ENCODE measurements around the gene MMP25. TPM values are rescaled to one million over a fixed set of nuclear protein-coding genes. Genes with fewer than 3 reads are reported as not detected.

MMP25 gene
- polyA plus RNA-seq, 3 donors = 0.71 to 26.6 (median 2.6) TPM

DNA sequence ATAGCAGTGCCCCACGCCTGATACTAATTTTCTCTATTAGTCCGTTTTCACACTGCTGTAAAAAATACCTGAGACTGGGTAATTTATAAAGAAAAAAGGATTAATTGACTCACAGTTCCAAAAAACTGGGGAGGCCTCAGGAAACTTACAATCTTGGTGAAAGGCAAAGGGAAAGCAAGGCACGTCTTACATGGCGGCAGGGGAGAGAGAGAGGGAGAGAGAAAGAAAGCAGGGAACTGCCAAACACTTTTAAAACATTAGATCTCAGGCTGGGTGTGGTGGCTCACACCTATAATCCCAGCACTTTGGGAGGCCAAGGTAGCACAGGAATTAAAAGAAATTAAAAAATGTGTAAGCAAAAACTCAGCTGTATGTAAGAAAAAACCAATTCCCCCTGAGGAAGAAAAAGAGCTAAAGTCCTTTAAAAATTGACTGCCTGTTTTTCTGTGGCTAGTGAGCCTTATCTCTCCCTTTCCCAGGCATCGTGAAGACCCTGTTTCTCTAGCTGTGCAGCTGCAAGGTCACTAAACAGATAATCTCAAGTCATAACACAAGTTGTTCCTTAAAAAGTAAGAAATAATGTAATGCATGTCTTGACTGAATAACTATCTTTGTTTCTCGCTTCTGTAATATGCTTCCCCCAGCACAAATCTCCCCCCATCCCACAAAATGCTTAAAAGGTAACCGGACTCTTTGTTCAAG, 38.8 kb downstream of the MMP25 start:
- peak overlapping the region in 1 of 7 donors; percentile 64 for H3K27ac Mint-ChIP-seq
- intact Hi-C loops (cut with micrococcal nuclease) = no loop called here

DNA sequence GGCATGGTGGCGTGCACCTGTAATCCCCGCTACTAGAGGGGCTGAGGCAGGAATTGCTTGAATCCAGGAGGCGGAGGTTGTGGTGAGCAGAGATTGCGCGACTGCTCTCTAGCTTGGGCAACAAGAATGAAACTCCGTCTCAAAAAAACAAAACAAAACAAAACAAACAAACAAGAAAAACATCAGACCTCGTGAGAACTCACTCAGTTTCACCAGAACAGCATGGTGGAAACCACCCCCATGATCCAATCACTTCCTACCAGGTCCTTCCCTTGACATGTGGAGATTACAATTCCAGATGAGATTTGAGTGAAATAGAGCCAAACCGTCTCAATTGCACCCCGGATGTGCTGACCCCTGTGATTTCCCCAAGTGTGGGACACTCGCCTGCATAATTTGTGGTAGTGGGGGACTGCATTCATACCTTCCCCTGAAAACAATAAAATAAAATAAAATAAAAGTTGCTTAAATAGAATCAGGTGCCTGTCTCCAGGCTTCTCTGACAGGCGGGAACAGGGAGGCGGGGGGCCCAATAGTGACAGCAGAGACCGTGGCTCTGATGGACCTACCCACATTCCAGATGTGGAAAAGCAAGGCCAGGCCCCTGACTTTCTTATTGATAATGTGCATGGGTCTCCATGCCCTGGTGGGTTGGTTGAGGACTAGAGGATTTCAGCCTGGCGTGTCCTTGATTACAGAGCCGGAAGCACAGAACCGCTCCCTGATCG, 39.7 kb downstream of the MMP25 start:
- H3K9ac ChIP-seq (ENCODE audit: insufficient read depth, low read length, poor library complexity, severe bottlenecking) = peak overlapping the region; percentile 58
- intact Hi-C loops (cut with micrococcal nuclease) = no loop called here
- Mint-ChIP-seq H3K4me1 (peaks cover 44% of the 10 kb centered on the region), H3K27me3 (ENCODE audit: low read depth in 3 of 3) (peaks cover 0 to 2% (median 0%) of the 10 kb centered on the region in 3 donors), H3K4me3 (peak overlapping the region; percentile 85 to 90), H3K27ac (peak overlapping the region in 1 of 7 donors; percentile 70), H3K36me3 (peaks cover 3 to 30% of the 10 kb centered on the region in 2 donors), H3K9me3 (no peaks in the 10 kb centered on the region)
- peak overlapping the region; percentile 94 for H2AFZ ChIP-seq (ENCODE audit: insufficient read depth, low read depth, low read length, poor library complexity, severe bottlenecking)
- peak overlapping the region; percentile 92 for H3K4me2 ChIP-seq (replicated peaks; ENCODE audit: extremely low read depth, low read length, poor library complexity, severe bottlenecking)
- no peaks in the 10 kb centered on the region for H3K27me3 ChIP-seq (ENCODE audit: control insufficient read depth in 2 of 2, insufficient read depth in 2 of 2, low read length in 2 of 2)
- peak overlapping the region; percentile 19 to 72 for H3K27ac ChIP-seq (ENCODE audit: low read depth in 1 of 2, low read length in 2 of 2)
- WGBS (ENCODE audit: insufficient coverage) = 95% methylated on average over 6 of the region's 17 CpGs
- DNase-seq = peak in 1 of 3 donors; percentile 2
- H3K4me3 ChIP-seq (replicated peaks in 1 of 3; ENCODE audit: low read depth in 2 of 3, low read length in 3 of 3) = peak overlapping the region; percentile 45 to 80 (median 68)
- TF ChIP-seq, protein P1, sequence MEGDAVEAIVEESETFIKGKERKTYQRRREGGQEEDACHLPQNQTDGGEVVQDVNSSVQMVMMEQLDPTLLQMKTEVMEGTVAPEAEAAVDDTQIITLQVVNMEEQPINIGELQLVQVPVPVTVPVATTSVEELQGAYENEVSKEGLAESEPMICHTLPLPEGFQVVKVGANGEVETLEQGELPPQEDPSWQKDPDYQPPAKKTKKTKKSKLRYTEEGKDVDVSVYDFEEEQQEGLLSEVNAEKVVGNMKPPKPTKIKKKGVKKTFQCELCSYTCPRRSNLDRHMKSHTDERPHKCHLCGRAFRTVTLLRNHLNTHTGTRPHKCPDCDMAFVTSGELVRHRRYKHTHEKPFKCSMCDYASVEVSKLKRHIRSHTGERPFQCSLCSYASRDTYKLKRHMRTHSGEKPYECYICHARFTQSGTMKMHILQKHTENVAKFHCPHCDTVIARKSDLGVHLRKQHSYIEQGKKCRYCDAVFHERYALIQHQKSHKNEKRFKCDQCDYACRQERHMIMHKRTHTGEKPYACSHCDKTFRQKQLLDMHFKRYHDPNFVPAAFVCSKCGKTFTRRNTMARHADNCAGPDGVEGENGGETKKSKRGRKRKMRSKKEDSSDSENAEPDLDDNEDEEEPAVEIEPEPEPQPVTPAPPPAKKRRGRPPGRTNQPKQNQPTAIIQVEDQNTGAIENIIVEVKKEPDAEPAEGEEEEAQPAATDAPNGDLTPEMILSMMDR (IDR thresholded peaks at IDR 0.05) = no peak
- peaks cover 2 to 3% of the 10 kb centered on the region in 2 donors for H3K36me3 ChIP-seq (replicated peaks in 1 of 2; ENCODE audit: control insufficient read depth in 1 of 2, insufficient read depth in 2 of 2, low read length in 2 of 2)
- H3K79me2 ChIP-seq (ENCODE audit: insufficient read depth, low read length) = peaks cover 15% of the 10 kb centered on the region
- H3K9me3 ChIP-seq (replicated peaks in 1 of 2; ENCODE audit: control insufficient read depth in 1 of 2, insufficient read depth in 1 of 2, low read length in 2 of 2) = no peaks in the 10 kb centered on the region
- H3K4me1 ChIP-seq (ENCODE audit: control insufficient read depth in 1 of 2, insufficient read depth in 2 of 2, low read length in 2 of 2) = peaks cover 32% of the 10 kb centered on the region in 2 donors
- no peaks in the 10 kb centered on the region for H4K20me1 ChIP-seq (ENCODE audit: insufficient read depth, low read length)

More for the DNA sequence above, 38.8 kb downstream of the MMP25 start:
- H3K27me3 ChIP-seq (ENCODE audit: control insufficient read depth in 2 of 2, insufficient read depth in 2 of 2, low read length in 2 of 2) = no peaks in the 10 kb centered on the region
- no peak overlapping the region for H3K27ac ChIP-seq (ENCODE audit: low read depth in 1 of 2, low read length in 2 of 2)
- TF ChIP-seq, protein P1 (IDR thresholded peaks at IDR 0.05) = no peak
- Mint-ChIP-seq H3K9me3 (no peaks in the 10 kb centered on the region), H3K27me3 (ENCODE audit: low read depth in 3 of 3) (peaks cover 0 to 1% (median 0%) of the 10 kb centered on the region in 3 donors), H3K36me3 (peaks cover 7 to 36% of the 10 kb centered on the region in 2 donors), H3K4me1 (peaks cover 44% of the 10 kb centered on the region), H3K4me3 (no peak overlapping the region)
- H3K4me2 ChIP-seq (replicated peaks; ENCODE audit: extremely low read depth, low read length, poor library complexity, severe bottlenecking) = no peak overlapping the region
- H3K4me1 ChIP-seq (ENCODE audit: control insufficient read depth in 1 of 2, insufficient read depth in 2 of 2, low read length in 2 of 2) = peaks cover 32% of the 10 kb centered on the region in 2 donors
- DNase-seq = no peak
- no peaks in the 10 kb centered on the region for H4K20me1 ChIP-seq (ENCODE audit: insufficient read depth, low read length)
- peaks cover 15% of the 10 kb centered on the region for H3K79me2 ChIP-seq (ENCODE audit: insufficient read depth, low read length)
- peak overlapping the region in 1 of 3 experiments; percentile 80 for H3K4me3 ChIP-seq (replicated peaks in 1 of 3; ENCODE audit: low read depth in 2 of 3, low read length in 3 of 3)
- H3K36me3 ChIP-seq (replicated peaks in 1 of 2; ENCODE audit: control insufficient read depth in 1 of 2, insufficient read depth in 2 of 2, low read length in 2 of 2) = peaks cover 8 to 12% of the 10 kb centered on the region in 2 donors
- no peak overlapping the region for H2AFZ ChIP-seq (ENCODE audit: insufficient read depth, low read depth, low read length, poor library complexity, severe bottlenecking)
- no peaks in the 10 kb centered on the region for H3K9me3 ChIP-seq (replicated peaks in 1 of 2; ENCODE audit: control insufficient read depth in 1 of 2, insufficient read depth in 1 of 2, low read length in 2 of 2)
- no peak overlapping the region for H3K9ac ChIP-seq (ENCODE audit: insufficient read depth, low read length, poor library complexity, severe bottlenecking)
- 100% methylated on average over 2 of the region's 7 CpGs for WGBS (ENCODE audit: insufficient coverage)
